ENCODE results near the gene TSC2.
A peak's percentile ranks its signal among the peaks of the same experiment; 100 is the strongest.

TSC2 gene

DNA sequence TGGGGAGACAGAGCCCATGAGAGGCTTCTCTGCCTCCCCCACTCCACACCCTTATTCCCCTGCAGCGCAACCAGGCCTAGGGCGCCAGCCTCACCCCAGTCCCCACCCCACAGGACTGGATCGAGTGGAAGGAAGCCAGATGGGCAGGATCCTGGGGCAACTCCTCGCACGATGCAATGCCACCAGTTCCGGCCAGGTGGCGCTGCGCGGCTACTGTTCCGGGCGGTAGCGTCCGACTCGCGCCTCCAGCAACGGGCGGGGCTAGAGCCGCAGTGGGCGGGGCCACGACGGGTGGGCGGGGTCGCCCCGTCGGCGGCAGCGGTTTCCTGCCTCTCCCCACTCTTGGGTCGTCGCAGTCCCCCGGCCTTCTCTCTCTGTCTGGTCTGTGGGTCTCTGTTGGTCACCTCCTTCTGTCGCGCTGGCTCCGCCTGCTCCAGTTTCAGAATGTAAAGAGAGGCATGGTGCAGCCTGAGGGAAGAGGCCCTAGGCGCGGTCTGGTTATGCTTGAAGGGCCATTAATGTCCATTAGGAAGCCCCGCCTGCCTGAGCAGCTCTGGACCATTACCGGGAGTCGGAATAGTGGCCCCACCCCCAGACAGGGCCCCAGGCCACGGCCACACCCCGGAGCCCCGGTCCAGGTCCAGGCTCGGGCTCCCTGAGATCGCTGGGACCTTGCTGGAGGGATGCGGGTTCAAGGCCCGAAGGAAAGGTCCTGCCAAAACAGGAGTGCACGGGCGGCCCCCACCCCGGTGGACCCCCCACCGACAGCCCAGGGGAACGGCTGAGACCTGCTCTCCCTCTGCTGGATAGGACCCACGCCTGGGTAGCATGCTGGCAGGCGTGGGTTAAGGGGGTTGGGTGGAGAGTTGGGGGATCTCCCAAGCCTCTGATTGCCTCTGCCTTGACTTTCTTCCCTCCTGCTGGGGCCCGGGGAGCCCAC lies 24.4 kb upstream of the TSC2 start:
- peaks cover 51% of the 10 kb centered on the region for H3K4me1 Mint-ChIP-seq
- peak; percentile 93 to 96 for DNase-seq
- H3K4me3 Mint-ChIP-seq, result peak overlapping the region; percentile 80 to 89
- peak overlapping the region in 1 of 2 donors; percentile 84 for H3K27ac Mint-ChIP-seq
- H3K9me3 Mint-ChIP-seq, result no peaks in the 10 kb centered on the region
- ATAC-seq, result peak; percentile 81
- peaks cover 75% of the 10 kb centered on the region for H3K27me3 Mint-ChIP-seq

DNA sequence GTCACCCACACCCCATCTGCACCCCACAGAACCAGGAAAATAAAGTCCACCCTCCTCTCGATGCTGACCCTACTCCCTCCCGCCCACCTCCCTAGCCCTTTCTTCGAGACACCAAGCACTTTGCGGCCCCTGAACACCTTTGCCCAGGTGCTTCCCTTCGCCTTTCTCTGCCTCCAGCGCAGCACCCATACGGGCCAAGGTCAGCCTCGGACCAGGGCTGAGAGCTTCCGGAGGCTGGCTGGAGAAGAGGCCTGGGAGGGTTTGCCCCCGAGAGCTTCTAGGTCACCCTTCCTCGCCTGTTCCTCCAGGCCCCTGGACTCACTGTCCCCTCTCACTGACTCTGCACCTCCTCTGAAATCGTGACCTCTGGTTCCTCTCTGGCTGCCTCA lies 23.8 kb upstream of the TSC2 start:
- no peak overlapping the region for H3K4me3 Mint-ChIP-seq
- no peak for ATAC-seq
- peaks cover 69% of the 10 kb centered on the region for H3K27me3 Mint-ChIP-seq
- peaks cover 51% of the 10 kb centered on the region for H3K4me1 Mint-ChIP-seq
- H3K27ac Mint-ChIP-seq, result no peak overlapping the region
- no peak for DNase-seq
- no peaks in the 10 kb centered on the region for H3K9me3 Mint-ChIP-seq

GRCh38 chr16:2025251-2025650 lies 22.5 kb upstream of the TSC2 start:
- Mint-ChIP-seq H3K27me3 (peaks cover 58% of the 10 kb centered on the region), H3K27ac (peak overlapping the region in 1 of 2 donors; percentile 84), H3K9me3 (no peaks in the 10 kb centered on the region), H3K4me3 (peak overlapping the region in 1 of 2 donors; percentile 74), H3K4me1 (peaks cover 46% of the 10 kb centered on the region)
- ATAC-seq, result no peak
- DNase-seq, result no peak

DNA sequence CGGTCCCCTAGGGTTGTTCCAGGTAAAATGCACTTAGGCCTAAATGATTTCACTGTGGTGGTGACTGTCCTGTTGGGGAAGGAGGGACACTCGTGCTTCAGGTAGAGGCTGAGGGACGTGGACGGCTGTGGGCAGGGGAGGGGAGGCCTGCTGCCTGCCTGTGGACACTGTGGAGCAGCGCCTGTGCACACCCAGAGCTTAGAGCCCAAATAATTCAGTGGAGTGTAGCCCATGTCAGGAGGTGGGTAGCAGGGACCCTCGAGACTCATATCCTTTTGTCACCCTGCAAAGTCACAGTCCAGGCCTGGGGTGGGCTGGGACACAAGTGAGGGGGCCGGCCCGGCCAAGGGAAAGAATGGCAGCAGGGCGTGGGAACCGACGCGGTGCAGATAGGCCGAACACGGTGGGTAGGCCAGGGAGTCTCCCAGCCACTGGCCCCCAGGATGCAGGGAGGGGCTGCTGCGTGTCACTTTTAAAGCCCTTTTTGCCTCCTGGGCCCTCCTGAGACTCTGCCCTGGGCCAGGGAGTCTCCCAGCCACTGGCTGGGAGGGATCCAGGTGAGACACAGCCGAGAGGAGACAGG lies 21.8 kb upstream of the TSC2 start:
- Mint-ChIP-seq H3K4me3 (peak overlapping the region; percentile 32 to 74), H3K27ac (peak overlapping the region in 1 of 2 donors; percentile 91), H3K4me1 (peaks cover 39% of the 10 kb centered on the region), H3K27me3 (peaks cover 51% of the 10 kb centered on the region), H3K9me3 (no peaks in the 10 kb centered on the region)
- DNase-seq (no peak), ATAC-seq (no peak)

DNA sequence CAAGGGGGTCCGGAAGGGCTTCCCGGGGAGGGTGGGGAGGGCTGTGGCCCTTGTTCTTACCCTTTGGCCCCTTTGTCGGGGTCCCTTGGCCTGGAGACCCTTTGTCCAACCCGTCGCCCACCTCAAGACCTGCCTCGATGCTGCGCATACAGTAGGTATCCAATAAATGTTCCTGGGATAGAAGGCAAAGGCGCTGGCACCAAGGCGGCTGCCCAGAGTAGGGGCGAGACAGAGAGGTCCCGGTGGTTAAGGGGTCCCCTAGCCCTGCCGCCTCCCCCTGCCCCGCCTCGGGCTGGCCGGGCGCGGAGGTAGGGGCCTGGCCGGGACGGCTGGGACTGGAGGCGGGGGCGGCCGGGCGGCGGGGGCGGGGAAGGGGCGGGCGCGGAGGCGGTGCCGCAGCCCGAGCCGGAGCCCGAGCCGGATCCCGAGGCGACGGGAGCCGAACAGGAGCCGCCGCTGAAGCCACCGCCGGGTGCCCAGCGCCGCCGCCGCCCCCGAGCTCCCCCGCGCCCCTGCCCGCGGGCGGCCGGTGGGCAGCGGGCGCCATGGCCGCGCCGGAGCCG lies 21.2 kb upstream of the TSC2 start, which contains the start of gene NHERF2:
Gene NHERF2 (plus strand): TSS at position 442 of the 563 bp plus-strand sequence. CDS start 104 bp downstream, at position 546.
- ATAC-seq, result peak; percentile 3

DNA sequence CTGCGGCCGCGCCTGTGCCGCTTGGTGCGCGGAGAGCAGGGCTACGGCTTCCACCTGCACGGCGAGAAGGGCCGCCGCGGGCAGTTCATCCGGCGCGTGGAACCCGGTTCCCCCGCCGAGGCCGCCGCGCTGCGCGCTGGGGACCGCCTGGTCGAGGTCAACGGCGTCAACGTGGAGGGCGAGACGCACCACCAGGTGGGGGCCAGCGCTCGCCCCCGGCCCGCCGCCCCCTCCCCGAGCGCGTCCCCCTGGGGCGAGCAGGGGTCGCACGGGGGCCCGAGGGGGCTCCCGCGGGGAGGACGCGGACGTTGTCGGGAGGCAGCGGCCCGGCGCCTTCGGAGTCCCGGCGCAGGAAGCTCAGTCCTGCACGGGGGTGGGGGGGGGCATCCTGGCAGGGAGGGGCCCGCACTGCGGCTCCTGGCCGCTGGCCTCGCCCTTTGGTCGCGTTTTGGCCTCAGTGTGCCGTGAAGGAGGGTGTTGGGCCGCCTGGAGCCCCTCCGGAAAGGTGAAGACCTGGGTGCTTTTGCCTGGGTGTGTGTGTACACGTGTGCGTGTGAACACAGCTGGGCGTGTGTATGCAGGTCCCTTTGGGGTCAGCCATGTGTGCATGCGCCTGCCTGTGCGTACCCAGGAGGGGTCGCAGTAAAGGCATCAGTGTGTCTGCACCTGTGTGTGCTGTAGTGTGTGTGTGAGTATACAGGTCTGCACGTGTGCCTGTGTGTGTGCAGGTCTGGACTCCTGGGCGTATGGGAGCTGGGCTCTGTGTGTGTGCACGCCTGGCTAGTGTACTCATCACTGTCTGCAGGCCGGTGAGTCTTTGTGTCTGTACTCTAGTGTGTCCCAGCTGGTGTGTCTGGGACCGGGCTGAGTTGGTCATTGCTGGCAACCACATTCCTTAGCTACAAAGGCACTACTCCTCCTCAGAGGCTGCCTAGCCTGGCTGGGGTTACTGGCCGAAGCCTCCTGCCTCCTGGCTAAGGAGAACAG lies 20.5 kb upstream of the TSC2 start:
- Mint-ChIP-seq H3K27ac (no peak overlapping the region), H3K27me3 (peaks cover 37% of the 10 kb centered on the region), H3K9me3 (no peaks in the 10 kb centered on the region), H3K4me1 (peaks cover 29% of the 10 kb centered on the region), H3K4me3 (peak overlapping the region; percentile 62 to 79)
- no peak for DNase-seq
- peak; percentile 14 for ATAC-seq

More for the DNA sequence above, 21.2 kb upstream of the TSC2 start, which contains the start of gene NHERF2:
- H3K9me3 Mint-ChIP-seq, result no peaks in the 10 kb centered on the region
- H3K27me3 Mint-ChIP-seq, result peaks cover 45% of the 10 kb centered on the region
- H3K4me1 Mint-ChIP-seq, result peaks cover 33% of the 10 kb centered on the region
- peak within 1 kb of the TSS in 1 of 2 donors; percentile 91 for H3K27ac Mint-ChIP-seq
- DNase-seq, result no peak
- peak within 1 kb of the TSS; percentile 62 to 79 for H3K4me3 Mint-ChIP-seq

DNA sequence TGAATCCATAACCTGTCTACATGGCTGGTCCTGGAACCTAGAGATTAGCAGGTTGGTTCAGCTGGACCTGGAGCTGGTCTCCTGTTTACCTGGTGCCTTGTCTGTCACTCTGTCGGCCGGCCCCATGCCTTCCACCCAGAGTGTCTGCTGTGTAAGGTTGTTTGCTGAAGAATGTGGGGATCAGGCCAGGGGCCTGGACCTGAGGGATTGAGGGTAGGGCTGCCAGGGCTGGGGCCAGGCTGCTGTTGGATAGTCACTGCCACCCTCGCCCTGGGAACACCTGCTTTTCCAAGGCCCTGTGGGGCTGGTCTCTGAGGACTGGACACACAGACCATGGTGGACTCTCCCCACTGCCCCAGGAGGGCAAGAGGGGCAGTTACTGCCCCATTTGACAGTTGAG lies 19.6 kb upstream of the TSC2 start:
- H3K4me3 Mint-ChIP-seq, result no peak overlapping the region
- no peak for ATAC-seq
- DNase-seq, result no peak
- no peaks in the 10 kb centered on the region for H3K9me3 Mint-ChIP-seq
- peaks cover 20% of the 10 kb centered on the region for H3K4me1 Mint-ChIP-seq
- no peak overlapping the region for H3K27ac Mint-ChIP-seq
- peaks cover 29% of the 10 kb centered on the region for H3K27me3 Mint-ChIP-seq

GRCh38 chr16:2028620-2029220 lies 19.1 kb upstream of the TSC2 start:
- Mint-ChIP-seq H3K4me3 (no peak overlapping the region), H3K4me1 (peaks cover 15% of the 10 kb centered on the region), H3K27ac (no peak overlapping the region), H3K27me3 (peaks cover 29% of the 10 kb centered on the region), H3K9me3 (no peaks in the 10 kb centered on the region)
- DNase-seq, result no peak
- ATAC-seq, result no peak

- Mint-ChIP-seq H3K9me3 (no peaks in the 10 kb centered on the region), H3K27me3 (peaks cover 29% of the 10 kb centered on the region), H3K4me3 (no peak overlapping the region), H3K4me1 (peaks cover 10% of the 10 kb centered on the region), H3K27ac (no peak overlapping the region)
- no peak for ATAC-seq
- no peak for DNase-seq
These were observed 18.4 kb upstream of the TSC2 start for GRCh38 chr16:2029350-2029749.

DNA sequence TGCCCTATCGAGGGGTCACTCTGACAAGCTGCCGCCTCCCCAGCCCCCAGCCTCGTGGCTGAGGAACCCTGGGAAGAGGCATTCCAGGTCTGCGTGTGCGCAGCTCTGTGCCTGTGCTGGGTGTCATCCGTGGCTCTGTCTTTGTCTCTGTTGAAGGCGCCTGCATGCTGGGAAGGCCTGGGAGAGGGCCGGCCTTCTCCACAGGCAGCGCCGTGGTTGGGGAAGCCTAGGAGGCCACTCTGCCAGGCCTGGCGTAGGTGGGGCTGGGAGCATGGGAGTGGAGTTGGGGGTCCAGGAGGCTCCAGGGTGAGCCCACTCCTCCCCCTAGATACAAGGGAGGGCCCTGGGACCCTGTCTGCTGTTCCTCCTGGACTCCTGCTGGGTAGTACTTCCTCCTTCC lies 17.7 kb upstream of the TSC2 start:
- DNase-seq (no peak), ATAC-seq (no peak)
- H3K27me3 Mint-ChIP-seq, result peaks cover 26% of the 10 kb centered on the region
- H3K9me3 Mint-ChIP-seq, result no peaks in the 10 kb centered on the region
- peaks cover 8% of the 10 kb centered on the region for H3K4me1 Mint-ChIP-seq
- no peak overlapping the region for H3K27ac Mint-ChIP-seq
- H3K4me3 Mint-ChIP-seq, result no peak overlapping the region

GRCh38 chr16:2031081-2031577 lies 16.7 kb upstream of the TSC2 start:
- no peak for ATAC-seq
- Mint-ChIP-seq H3K4me3 (no peak overlapping the region), H3K27me3 (peaks cover 15% of the 10 kb centered on the region), H3K9me3 (no peaks in the 10 kb centered on the region), H3K27ac (no peak overlapping the region), H3K4me1 (peaks cover 1% of the 10 kb centered on the region)
- no peak for DNase-seq

DNA sequence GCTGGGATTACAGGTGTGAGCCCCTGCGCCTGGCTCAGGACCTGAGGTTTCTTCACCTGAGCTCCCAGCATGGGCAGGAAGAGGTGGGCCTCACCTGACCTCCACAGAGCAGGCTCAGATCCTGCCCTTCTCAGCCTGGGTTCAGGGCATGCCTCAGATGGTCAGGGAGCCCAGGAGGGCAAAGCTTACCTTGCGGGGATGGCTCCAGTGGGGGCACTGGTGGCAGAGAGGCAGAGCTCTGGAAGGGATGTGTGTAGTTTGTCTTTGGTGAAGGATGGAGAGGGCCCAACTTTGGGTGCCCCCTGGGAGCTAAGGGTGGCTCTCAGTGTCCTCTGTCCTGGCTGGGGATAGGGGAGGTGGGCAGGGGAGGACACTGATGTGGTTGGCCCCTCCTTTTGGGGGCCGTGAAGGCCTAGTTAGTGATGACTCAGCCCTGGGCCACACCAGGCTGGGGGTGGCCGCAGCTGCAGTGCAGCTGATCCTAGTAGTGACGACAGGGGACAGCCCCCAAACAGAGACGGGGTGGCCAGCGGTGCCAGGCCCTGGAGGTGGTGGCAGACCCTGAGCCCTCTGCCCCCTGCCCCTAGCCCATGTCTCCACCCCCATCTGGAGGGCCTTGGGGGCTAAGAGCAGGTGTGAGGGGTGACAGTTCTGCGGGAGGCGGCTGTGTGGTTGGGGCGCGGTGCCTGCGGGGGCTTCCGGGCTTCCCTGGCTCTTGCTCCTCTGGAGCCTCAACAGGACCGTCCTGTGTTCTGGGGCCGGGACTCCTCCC lies 15.3 kb upstream of the TSC2 start:
- H3K27ac Mint-ChIP-seq, result peak overlapping the region in 1 of 2 donors; percentile 74

DNA sequence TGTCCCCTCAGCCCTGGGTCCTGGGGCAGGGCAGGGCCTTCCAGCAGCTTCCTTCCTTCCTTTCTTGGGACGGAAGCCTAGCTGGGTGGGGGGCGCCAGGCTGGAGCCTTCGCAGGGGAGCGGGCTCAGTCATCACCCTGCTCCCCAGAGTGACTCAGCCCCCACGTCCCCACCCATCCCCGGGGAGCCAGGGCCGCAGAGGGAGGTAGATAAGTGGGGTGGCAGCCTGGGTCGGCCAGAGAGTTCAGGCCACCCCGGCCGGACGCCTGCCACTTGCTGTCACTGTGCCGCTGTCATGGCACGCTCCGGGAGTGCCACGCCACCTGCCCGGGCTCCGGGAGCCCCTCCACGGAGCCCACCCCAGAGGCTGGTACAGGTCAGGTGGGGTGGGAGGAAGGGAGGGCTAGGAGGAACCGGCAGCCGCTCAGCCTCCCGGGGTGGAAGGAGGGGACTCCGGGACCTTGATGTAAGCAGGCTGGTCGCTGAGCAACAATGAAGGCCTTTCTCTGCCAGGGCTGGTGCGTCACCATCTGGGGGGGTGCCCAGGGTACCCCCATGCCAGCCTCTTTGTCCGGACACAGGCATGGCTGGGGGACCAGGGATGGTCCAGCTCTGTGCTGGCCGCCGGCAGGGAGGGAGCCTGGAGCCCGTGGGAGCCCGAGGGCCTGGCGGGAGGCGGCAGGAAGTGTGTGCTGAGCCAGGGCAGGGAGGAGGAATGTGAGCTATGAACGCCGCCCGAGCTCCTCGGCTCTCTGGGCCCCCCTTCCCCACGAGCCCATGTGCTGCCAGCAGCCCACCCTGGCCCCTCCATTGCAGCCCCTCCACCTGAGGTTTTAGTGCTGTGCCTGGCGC lies 14.5 kb upstream of the TSC2 start:
- peak; percentile 48 for ATAC-seq
- DNase-seq, result no peak
- Mint-ChIP-seq H3K4me1 (no peaks in the 10 kb centered on the region), H3K27ac (peak overlapping the region in 1 of 2 donors; percentile 89), H3K27me3 (peaks cover 2% of the 10 kb centered on the region), H3K4me3 (peak overlapping the region; percentile 42 to 74), H3K9me3 (no peaks in the 10 kb centered on the region)

More for the DNA sequence above, 15.3 kb upstream of the TSC2 start:
- no peak for DNase-seq
- peak overlapping the region; percentile 29 to 74 for H3K4me3 Mint-ChIP-seq
- ATAC-seq, result peak; percentile 31
- no peaks in the 10 kb centered on the region for H3K9me3 Mint-ChIP-seq
- no peaks in the 10 kb centered on the region for H3K4me1 Mint-ChIP-seq
- H3K27me3 Mint-ChIP-seq, result peaks cover 10% of the 10 kb centered on the region

All from stimulated activated naive CD8-positive, alpha-beta T cell treated with anti-CD3 and anti-CD28 coated beads, Interleukin-15, amount 100 ng/mL, for 72 hours (primary cell).